ENCODE data around the gene ATP5PO.

The ATP5PO gene

GRCh38 chr21:33961061-33961460, 45.5 kb upstream of the ATP5PO start:
- Histone ChIP-seq H3K27me3 (ENCODE audit: low read depth, low read length) (no peaks in the 10 kb centered on the region), H3K36me3 (replicated peaks; ENCODE audit: low read depth, low read length) (no peaks in the 10 kb centered on the region), H3K4me2 (ENCODE audit: low read length) (no peak overlapping the region), H3K9ac (ENCODE audit: low read length) (no peak overlapping the region), H4K20me1 (ENCODE audit: insufficient read depth, low read length) (no peaks in the 10 kb centered on the region), H3K4me1 (ENCODE audit: low read length) (peaks cover 2% of the 10 kb centered on the region), H3K9me3 (ENCODE audit: insufficient read depth, low read length) (peaks cover 10% of the 10 kb centered on the region; the same call in 1 of the 2 replicates), H3K27ac (ENCODE audit: low read length) (no peak overlapping the region), H3K79me2 (ENCODE audit: low read length) (no peaks in the 10 kb centered on the region), H3K4me3 (ENCODE audit: low read length) (no peak overlapping the region), H2AFZ (ENCODE audit: low read depth, low read length) (no peak overlapping the region)
- TF ChIP-seq EZH2phosphoT487 (IDR thresholded peaks at IDR 0.05; ENCODE audit: low read depth), result no peak
- TF ChIP-seq CTCF (IDR thresholded peaks at IDR 0.05; ENCODE audit: low read depth, low read length), result no peak

- peaks cover 11% of the 10 kb centered on the region for H3K4me1 ChIP-seq (ENCODE audit: low read length)
- no peaks in the 10 kb centered on the region for H3K79me2 ChIP-seq (ENCODE audit: low read length)
- no peaks in the 10 kb centered on the region for H3K36me3 ChIP-seq (replicated peaks; ENCODE audit: low read depth, low read length)
- no peak overlapping the region for H2AFZ ChIP-seq (ENCODE audit: low read depth, low read length)
- TF ChIP-seq EZH2phosphoT487 (IDR thresholded peaks at IDR 0.05; ENCODE audit: low read depth), result no peak
- no peak for TF ChIP-seq CTCF (IDR thresholded peaks at IDR 0.05; ENCODE audit: low read depth, low read length)
- H3K4me2 ChIP-seq (ENCODE audit: low read length), result no peak overlapping the region
- H3K27me3 ChIP-seq (ENCODE audit: low read depth, low read length), result no peaks in the 10 kb centered on the region
- no peak overlapping the region for H3K27ac ChIP-seq (ENCODE audit: low read length)
- H3K9me3 ChIP-seq (ENCODE audit: insufficient read depth, low read length), result peaks cover 10% of the 10 kb centered on the region; the same call in 1 of the 2 replicates
- no peaks in the 10 kb centered on the region for H4K20me1 ChIP-seq (ENCODE audit: insufficient read depth, low read length)
- H3K9ac ChIP-seq (ENCODE audit: low read length), result no peak overlapping the region
- no peak overlapping the region for H3K4me3 ChIP-seq (ENCODE audit: low read length)
These were observed 44.1 kb upstream of the ATP5PO start for GRCh38 chr21:33959680-33960079.

- H3K79me2 ChIP-seq (ENCODE audit: low read length), result no peaks in the 10 kb centered on the region
- no peak overlapping the region for H3K4me2 ChIP-seq (ENCODE audit: low read length)
- H3K36me3 ChIP-seq (replicated peaks; ENCODE audit: low read depth, low read length), result no peaks in the 10 kb centered on the region
- no peak overlapping the region for H3K27ac ChIP-seq (ENCODE audit: low read length)
- no peak overlapping the region for H3K4me3 ChIP-seq (ENCODE audit: low read length)
- TF ChIP-seq CTCF (IDR thresholded peaks at IDR 0.05; ENCODE audit: low read depth, low read length) (no peak), EZH2phosphoT487 (IDR thresholded peaks at IDR 0.05; ENCODE audit: low read depth) (no peak)
- no peak overlapping the region for H3K9ac ChIP-seq (ENCODE audit: low read length)
- H2AFZ ChIP-seq (ENCODE audit: low read depth, low read length), result no peak overlapping the region
- peaks cover 40% of the 10 kb centered on the region for H3K4me1 ChIP-seq (ENCODE audit: low read length)
- no peaks in the 10 kb centered on the region for H3K27me3 ChIP-seq (ENCODE audit: low read depth, low read length)
- peaks cover 8% of the 10 kb centered on the region; the same call in 1 of the 2 replicates for H3K9me3 ChIP-seq (ENCODE audit: insufficient read depth, low read length)
- no peaks in the 10 kb centered on the region for H4K20me1 ChIP-seq (ENCODE audit: insufficient read depth, low read length)
These were observed 38.8 kb upstream of the ATP5PO start for GRCh38 chr21:33954395-33954794.

- Histone ChIP-seq H3K27ac (ENCODE audit: low read length) (peak overlapping the region; percentile 54), H3K9ac (ENCODE audit: low read length) (peak overlapping the region; percentile 31; the same call in 1 of the 2 replicates), H3K27me3 (ENCODE audit: low read depth, low read length) (no peaks in the 10 kb centered on the region), H3K4me3 (ENCODE audit: low read length) (peak overlapping the region; percentile 53), H3K9me3 (ENCODE audit: insufficient read depth, low read length) (peaks cover 3% of the 10 kb centered on the region; the same call in 1 of the 2 replicates), H3K4me1 (ENCODE audit: low read length) (peaks cover 62% of the 10 kb centered on the region), H4K20me1 (ENCODE audit: insufficient read depth, low read length) (no peaks in the 10 kb centered on the region), H3K4me2 (ENCODE audit: low read length) (peak overlapping the region; percentile 76), H3K79me2 (ENCODE audit: low read length) (no peaks in the 10 kb centered on the region), H3K36me3 (replicated peaks; ENCODE audit: low read depth, low read length) (no peaks in the 10 kb centered on the region), H2AFZ (ENCODE audit: low read depth, low read length) (peak overlapping the region; percentile 77; the same call in 1 of the 2 replicates)
- no peak for TF ChIP-seq CTCF (IDR thresholded peaks at IDR 0.05; ENCODE audit: low read depth, low read length)
These were observed 35.9 kb upstream of the ATP5PO start for GRCh38 chr21:33951276-33952178.
